COR-L47 (cell line): ENCODE data around the gene CFAP61.
"Not testable (repeated sequence)": the region's sequence is repeated elsewhere in the genome, so short reads cannot be mapped to it uniquely, and the experiment has no call there.

Experiments
- DNase-seq: peaks from one replicate; lab custom pipeline; 2025; lab: John Stamatoyannopoulos, UW

CFAP61 gene

GRCh38 chr20:20052074-20052970 lies at the start of gene CFAP61, which contains the start of gene CRNKL1:
TSS of gene CFAP61 (plus strand) at chr20:20052532. CDS start at chr20:20056654, 4,122 bp downstream.
TSS of gene CRNKL1 (minus strand) at chr20:20052466. CDS start at chr20:20052342, 124 bp downstream.
- DNase-seq = peak; percentile 97

DNA sequence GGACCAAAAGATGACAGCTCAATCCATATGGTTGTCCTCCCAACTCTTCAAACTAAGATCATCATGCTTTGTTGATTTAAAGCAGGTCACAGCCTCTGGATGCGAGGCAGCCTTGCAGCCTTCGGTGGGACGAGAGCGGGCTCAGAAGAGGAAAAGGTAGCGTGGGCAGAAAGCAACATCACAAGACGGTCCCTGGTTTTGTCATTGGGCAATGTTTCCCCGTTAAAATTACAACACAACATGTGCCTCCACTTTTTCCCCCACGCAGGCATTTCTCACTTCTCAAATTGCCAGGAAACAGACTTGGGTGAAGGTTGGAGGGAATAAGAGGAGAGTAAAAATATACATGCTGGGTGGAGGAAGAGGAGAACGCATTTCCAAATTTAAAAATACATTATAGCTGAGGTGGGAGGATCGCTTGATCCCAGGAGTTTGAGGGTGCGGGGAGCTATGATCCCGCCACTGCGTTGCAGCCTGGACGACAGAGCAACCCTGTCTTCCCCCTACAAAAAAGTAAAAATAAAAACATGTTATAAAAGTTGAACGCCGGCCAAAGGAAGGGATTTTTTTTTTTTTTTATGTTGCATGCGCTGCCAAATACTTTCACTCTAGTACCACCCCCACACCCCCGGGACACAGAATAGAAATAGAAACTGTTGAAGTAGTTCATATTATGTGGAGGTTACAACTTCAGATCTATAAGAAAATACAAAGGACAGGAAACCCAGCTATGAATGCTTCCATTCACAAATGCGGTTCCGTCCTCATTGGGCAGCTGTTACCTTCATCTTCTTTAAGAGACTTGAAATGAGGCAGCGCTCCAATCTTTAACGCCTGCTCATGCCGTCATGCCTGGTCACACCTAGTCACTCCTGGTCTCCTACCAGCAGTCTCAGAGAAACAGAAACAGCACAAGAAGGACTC lies 49.0 kb upstream of the CFAP61 start:
- DNase-seq = no peak

DNA sequence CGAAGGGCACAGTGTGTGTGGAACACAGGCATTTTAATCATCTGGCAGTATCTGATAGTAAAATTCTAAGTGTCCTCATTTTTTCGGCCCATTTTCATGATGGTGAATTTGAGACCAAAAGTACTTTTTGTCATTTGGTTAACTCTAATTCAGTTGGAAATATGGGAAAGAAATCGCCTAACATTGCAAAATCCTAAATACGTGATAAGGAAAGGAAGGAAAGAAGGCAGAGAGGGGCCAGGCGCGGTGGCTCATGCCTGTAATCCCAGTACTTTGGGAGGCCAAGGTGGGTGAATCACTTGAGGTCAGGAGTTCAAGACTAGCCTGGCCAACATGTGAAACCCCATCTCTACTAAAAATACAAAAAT lies 48.4 kb upstream of the CFAP61 start:
- DNase-seq = not testable (repeated sequence)

- no peak for DNase-seq
Observed at GRCh38 chr20:20005342-20005741, 47.0 kb upstream of the CFAP61 start.

- DNase-seq = no peak
Observed at GRCh38 chr20:20009784-20010253, 42.5 kb upstream of the CFAP61 start.

GRCh38 chr20:20010639-20011500 lies 41.5 kb upstream of the CFAP61 start:
- peak; percentile 41 for DNase-seq

GRCh38 chr20:20012541-20012940 lies 39.8 kb upstream of the CFAP61 start:
- no peak for DNase-seq

DNA sequence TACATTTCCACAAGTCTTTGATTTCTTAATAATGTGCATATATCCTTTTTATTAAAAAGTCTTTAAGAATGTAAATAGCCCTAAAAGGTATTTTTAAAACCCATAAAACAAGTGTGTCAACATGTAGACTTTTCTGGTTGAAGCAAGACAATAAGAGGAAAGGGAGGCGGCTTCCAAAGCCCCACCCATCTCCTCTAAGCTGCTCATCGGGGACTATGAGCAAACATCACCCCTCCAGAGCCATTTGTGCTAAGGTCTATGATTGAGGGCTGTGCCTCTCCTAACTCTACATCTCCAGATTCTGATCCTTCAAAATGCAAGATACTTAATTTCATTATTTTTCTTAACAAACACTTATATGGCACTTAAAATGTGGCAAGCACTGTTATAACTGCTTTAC lies 37.7 kb upstream of the CFAP61 start:
- DNase-seq = no peak

GRCh38 chr20:20017001-20017843 lies 35.1 kb upstream of the CFAP61 start, which contains the start of gene NAA20:
TSS of gene NAA20 (plus strand) at chr20:20017362. CDS start at chr20:20017397, 35 bp downstream.
- peak; percentile 94 for DNase-seq

DNA sequence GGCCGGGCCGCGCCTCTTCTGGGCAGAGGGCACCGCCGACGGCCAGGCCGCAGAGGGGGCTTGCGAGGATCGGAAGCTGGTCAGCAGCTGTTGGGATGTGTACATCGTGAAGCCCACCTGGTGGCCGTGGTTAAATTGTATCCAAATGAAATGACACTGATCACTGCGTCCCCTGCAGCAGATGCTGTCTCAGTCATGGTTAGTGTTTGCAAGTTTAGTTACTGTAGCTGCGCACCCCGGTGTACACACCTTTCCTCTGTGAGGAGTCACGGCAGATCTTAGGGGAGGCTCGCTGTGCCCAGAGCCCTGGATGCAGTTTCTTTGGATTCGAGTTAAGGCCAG lies 34.5 kb upstream of the CFAP61 start:
- DNase-seq = no peak

DNA sequence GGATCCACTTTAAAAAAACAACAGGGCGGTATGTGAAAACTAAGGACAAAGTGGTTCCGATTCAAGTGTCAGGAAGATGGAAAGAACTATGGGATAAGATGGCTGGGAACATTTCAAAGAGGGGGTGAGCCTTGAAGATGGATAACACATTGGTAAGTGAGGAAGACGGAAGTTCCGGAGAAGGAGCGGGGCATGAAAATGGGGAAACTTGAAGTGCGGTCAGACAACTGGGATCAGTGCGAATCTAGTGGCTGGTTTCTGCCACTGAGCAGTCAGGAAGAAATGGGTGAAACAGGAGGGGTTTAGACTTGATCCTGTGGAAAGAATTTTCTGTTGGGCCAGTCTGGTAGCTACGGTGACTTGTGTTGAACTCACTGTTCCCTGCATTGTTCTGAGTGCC lies 34.0 kb upstream of the CFAP61 start:
- DNase-seq = no peak

GRCh38 chr20:20019123-20019522 lies 33.2 kb upstream of the CFAP61 start:
- no peak for DNase-seq

DNA sequence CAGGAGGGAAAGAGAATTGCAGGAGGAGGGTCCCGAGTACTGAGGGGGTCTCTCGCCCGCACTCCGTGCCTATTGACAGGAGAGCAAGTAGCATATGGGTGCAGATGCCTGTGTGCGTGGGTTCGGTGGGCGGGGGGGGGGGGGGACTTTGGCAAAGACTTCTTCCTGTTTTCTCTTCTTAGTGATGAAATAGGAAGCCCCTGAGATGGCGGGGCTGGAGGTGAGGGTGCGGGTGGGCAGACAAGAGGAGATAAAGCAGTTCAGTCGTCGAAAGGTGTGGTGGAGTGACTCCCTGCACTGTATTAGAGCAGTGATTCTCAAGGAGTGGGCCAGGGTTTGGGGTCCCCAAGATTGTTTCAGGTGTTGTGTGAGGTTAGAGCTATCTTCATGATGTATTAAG lies 31.4 kb upstream of the CFAP61 start:
- DNase-seq = no peak

GRCh38 chr20:20021835-20022234 lies 30.5 kb upstream of the CFAP61 start:
- no peak for DNase-seq

DNA sequence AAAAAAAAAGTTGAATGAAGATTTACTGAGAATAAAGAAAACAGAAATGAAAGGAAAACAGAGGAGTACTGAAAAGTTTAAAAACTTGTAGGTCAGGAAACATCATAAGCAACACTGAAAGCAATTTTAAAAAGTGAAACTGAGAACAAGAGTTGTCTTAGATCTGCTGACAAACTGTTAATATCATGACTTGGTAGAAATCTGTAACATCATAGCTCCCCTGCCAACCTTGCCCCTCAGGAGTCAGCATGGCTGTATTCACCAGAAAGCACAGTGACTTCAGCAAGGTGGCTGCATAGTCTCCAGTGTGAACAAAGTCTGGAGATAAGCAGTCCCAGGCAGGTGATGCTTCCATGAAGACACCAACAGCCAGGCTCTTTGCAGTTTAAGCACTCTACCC lies 29.8 kb upstream of the CFAP61 start:
- DNase-seq = no peak

DNA sequence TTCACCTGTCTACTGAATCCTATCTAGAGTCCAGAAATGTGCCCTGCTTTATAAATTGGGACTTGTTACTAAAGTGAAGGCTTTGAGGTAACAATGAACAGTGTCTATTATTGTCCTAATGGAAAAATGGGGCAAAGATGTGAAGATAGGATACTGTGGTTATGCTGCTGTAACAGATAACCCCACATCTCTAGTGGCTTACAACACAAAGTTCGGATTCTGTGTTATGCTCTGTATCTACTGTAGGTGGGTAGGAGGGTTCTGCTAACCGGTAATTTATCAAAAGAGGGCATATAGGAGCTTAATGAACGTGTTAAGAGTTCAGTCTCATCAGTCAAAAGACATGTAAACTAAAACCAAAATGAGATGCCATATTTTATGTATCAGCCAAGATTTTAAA lies 28.9 kb upstream of the CFAP61 start:
- no peak for DNase-seq

DNA sequence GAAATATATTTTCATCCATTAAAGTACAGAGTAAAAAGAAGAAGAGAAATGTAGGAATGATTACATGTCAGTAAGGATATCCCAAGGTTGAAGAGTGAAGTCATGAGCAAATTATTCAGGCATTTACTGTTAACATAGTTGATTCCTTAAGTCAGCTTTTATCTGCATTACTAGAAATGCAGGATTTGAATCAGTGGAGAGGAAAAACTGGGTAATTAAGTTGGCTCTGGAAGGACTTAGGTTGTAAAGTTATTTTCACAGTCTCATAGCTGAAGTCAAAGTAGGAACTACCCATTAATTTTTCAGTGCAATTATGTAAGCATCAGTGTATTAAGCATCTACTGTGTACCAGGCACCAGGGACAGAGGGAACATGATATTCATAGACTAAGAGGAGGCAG lies 27.4 kb upstream of the CFAP61 start:
- no peak for DNase-seq

DNA sequence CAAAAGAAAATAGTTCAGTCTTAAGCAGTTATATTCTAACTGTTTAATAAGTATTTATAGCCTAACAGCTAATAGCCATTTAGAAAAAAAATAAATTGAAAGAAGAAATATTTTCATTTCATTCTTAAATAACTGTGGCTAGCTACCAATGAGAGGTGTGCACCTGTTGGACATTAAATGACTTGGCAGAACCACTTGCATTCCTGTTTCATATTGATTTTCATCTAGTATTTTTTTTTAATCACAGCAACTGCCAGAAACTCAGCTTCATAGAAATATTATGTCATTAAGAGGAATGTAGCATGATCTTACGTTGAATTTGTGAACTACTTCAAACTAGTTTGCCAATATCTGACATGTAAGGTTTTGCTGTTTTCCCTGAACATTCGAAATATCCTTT lies 25.0 kb upstream of the CFAP61 start:
- DNase-seq = no peak

GRCh38 chr20:20031790-20032189 lies 20.5 kb upstream of the CFAP61 start:
- DNase-seq = no peak

DNA sequence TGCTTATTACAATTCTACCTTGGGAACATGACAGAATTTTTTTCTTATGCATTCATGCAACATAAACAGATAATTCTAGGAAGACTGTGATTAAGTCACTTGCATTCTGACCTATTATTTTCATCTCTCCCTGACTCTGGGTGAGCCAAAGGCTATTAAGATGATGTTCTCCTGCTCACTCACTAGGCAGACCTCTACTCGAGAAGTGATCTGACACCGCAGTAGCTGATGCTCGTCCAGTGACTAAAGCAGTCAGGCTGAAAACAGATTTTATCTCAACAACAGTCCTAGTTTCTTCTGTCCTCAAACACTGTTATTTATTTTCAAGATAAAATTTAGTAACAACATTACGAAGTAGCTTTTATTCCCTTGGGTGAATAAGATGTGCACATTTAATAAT lies 17.8 kb upstream of the CFAP61 start:
- DNase-seq = no peak

DNA sequence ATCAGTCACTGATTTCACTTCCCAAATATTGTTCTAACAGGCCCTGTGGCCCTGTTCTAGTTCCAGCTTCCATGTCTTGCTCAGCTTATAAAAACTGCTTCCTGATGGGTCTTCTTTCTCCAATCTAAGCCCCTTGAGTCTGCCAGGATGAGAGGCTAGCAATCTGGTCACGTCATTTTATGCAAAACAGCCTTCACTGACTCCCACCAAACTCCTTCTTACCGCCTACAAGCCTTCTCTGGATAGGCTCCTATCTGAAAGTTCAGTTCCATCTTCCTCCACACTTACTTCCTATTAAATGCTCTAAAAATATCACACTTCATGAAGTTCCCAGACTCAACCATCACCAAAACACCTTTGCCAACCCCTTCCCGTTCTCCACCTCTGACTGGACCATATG lies 15.6 kb upstream of the CFAP61 start:
- DNase-seq = no peak
